A673 (cell line): ENCODE data around the gene ARHGAP1.

ENCODE experiments used
- CTCF ChIP-seq: fragments of 300-800, 200-600 bp; sonication (generic); conservative IDR thresholded peaks from 2 replicates; pipeline ENCODE4 v1.5.1; 2017; ENCODE audit warnings: low read depth, mild to moderate bottlenecking, antibody characterized with exemption, low read length, moderate library complexity, mixed read lengths
- EZH2 ChIP-seq: fragments of 200-600 bp; sonication (generic); IDR thresholded peaks from 2 replicates; pipeline ENCODE4 v1.6.1; 2017; ENCODE audit warnings: borderline replicate concordance, low read depth, mild to moderate bottlenecking, mixed read lengths, antibody characterized with exemption, low read length; ENCODE audit not compliant: poor library complexity, severe bottlenecking

DNA sequence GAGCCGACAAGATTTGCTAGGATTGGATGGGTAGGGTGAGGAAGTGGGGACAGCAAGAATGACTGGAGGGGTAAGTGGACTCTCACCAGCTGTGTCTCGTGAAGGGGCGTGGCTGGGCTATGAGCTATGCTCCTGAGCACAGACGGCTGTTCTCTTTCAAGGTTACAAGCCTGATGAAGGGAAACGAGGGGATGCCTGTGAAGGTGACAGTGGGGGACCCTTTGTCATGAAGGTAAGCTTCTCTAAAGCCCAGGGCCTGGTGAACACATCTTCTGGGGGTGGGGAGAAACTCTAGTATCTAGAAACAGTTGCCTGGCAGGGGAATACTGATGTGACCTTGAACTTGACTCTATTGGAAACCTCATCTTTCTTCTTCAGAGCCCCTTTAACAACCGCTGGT is 38.5 kb upstream of the ARHGAP1 start:
- TF ChIP-seq CTCF = no peak
- TF ChIP-seq EZH2 = no peak
